ENCODE measurements around the gene LSAMP. TPM values are rescaled to one million over a fixed set of nuclear protein-coding genes. Genes with fewer than 3 reads are reported as not detected.

The LSAMP gene
- total RNA-seq, 1 experiment from 2014 or later = 0.15 TPM

GRCh38 chr3:116432795-116433194 lies 12.5 kb downstream of the LSAMP start:
- no peaks in the 10 kb centered on the region for H3K27me3 ChIP-seq (ENCODE audit: low read length)
- no peaks in the 10 kb centered on the region for H3F3A ChIP-seq (ENCODE audit: low read length, unreplicated experiment)
- ChIA-PET POLR2A (ENCODE audit: unreplicated experiment) (no interaction called here), CTCF (no interaction called here)
- H3K9me2 ChIP-seq (replicated peaks; ENCODE audit: low read length) = no peaks in the 10 kb centered on the region
- H3K4me3 ChIP-seq (ENCODE audit: low read length) = no peak overlapping the region
- DNase-seq (no peak), ATAC-seq (no peak)
- no TSS peak for BruUV-seq (replicated peaks)
- H3K4me2 ChIP-seq (ENCODE audit: low read length) = no peak overlapping the region
- no peaks in the 10 kb centered on the region for H3K4me1 ChIP-seq (ENCODE audit: insufficient read depth, low read length)
- no peaks in the 10 kb centered on the region for H3K36me3 ChIP-seq (ENCODE audit: low read depth, low read length)
- no peak for TF ChIP-seq CTCF (conservative IDR thresholded peaks at IDR 0.05; ENCODE audit: low read depth, low read length)
- TF ChIP-seq EZH2phosphoT487 (IDR thresholded peaks at IDR 0.05; ENCODE audit: borderline replicate concordance, low read length) = no peak
- TF ChIP-seq EZH2 (IDR thresholded peaks at IDR 0.05; ENCODE audit: low read length, unreplicated experiment) = no peak
- H3K9ac ChIP-seq (ENCODE audit: low read length) = no peak overlapping the region
- H3K9me3 ChIP-seq (ENCODE audit: low read length) = no peaks in the 10 kb centered on the region
- intact Hi-C loops (cut with micrococcal nuclease) = no loop called here
- no peak overlapping the region for H3K27ac ChIP-seq (ENCODE audit: low read length)
- H4K20me1 ChIP-seq (ENCODE audit: low read length) = no peaks in the 10 kb centered on the region
- H2AFZ ChIP-seq (ENCODE audit: low read length) = no peak overlapping the region
- no peaks in the 10 kb centered on the region for H3K79me2 ChIP-seq (ENCODE audit: low read length)

- ATAC-seq = no peak
- no TSS peak for BruUV-seq (replicated peaks)
- TF ChIP-seq EZH2 (IDR thresholded peaks at IDR 0.05; ENCODE audit: low read length, unreplicated experiment) (no peak), EZH2phosphoT487 (IDR thresholded peaks at IDR 0.05; ENCODE audit: borderline replicate concordance, low read length) (no peak), CTCF (conservative IDR thresholded peaks at IDR 0.05; ENCODE audit: low read depth, low read length) (no peak)
- no peaks in the 10 kb centered on the region for H3F3A ChIP-seq (ENCODE audit: low read length, unreplicated experiment)
- CTCF ChIA-PET = no interaction called here
- H3K9me3 ChIP-seq (ENCODE audit: low read length) = no peaks in the 10 kb centered on the region
- H4K20me1 ChIP-seq (ENCODE audit: low read length) = no peaks in the 10 kb centered on the region
- no peaks in the 10 kb centered on the region for H3K27me3 ChIP-seq (ENCODE audit: low read length)
- H3K9me2 ChIP-seq (replicated peaks; ENCODE audit: low read length) = no peaks in the 10 kb centered on the region
- H3K79me2 ChIP-seq (ENCODE audit: low read length) = no peaks in the 10 kb centered on the region
- H3K27ac ChIP-seq (ENCODE audit: low read length) = no peak overlapping the region
- POLR2A ChIA-PET (ENCODE audit: unreplicated experiment) = no interaction called here
- H3K4me2 ChIP-seq (ENCODE audit: low read length) = no peak overlapping the region
- no peak overlapping the region for H3K9ac ChIP-seq (ENCODE audit: low read length)
- H3K4me1 ChIP-seq (ENCODE audit: insufficient read depth, low read length) = no peaks in the 10 kb centered on the region
- intact Hi-C loops (cut with micrococcal nuclease) = no loop called here
- no peak for DNase-seq
- H3K36me3 ChIP-seq (ENCODE audit: low read depth, low read length) = no peaks in the 10 kb centered on the region
- H3K4me3 ChIP-seq (ENCODE audit: low read length) = no peak overlapping the region
- no peak overlapping the region for H2AFZ ChIP-seq (ENCODE audit: low read length)
These were observed 15.6 kb downstream of the LSAMP start for GRCh38 chr3:116429479-116430269.

GRCh38 chr3:116426036-116426435 lies 19.3 kb downstream of the LSAMP start:
- CTCF ChIA-PET = no interaction called here
- Histone ChIP-seq H3K79me2 (ENCODE audit: low read length) (no peaks in the 10 kb centered on the region), H3K27me3 (ENCODE audit: low read length) (no peaks in the 10 kb centered on the region), H3K36me3 (ENCODE audit: low read depth, low read length) (no peaks in the 10 kb centered on the region), H2AFZ (ENCODE audit: low read length) (no peak overlapping the region), H3K9me3 (ENCODE audit: low read length) (no peaks in the 10 kb centered on the region; the same call in 1 of the 2 replicates), H3K9ac (ENCODE audit: low read length) (no peak overlapping the region), H3F3A (ENCODE audit: low read length, unreplicated experiment) (no peaks in the 10 kb centered on the region), H3K4me3 (ENCODE audit: low read length) (no peak overlapping the region), H3K9me2 (replicated peaks; ENCODE audit: low read length) (no peaks in the 10 kb centered on the region), H3K4me2 (ENCODE audit: low read length) (no peak overlapping the region), H3K4me1 (ENCODE audit: insufficient read depth, low read length) (no peaks in the 10 kb centered on the region), H4K20me1 (ENCODE audit: low read length) (no peaks in the 10 kb centered on the region), H3K27ac (ENCODE audit: low read length) (no peak overlapping the region)
- TF ChIP-seq EZH2phosphoT487 (IDR thresholded peaks at IDR 0.05; ENCODE audit: borderline replicate concordance, low read length) (no peak), CTCF (conservative IDR thresholded peaks at IDR 0.05; ENCODE audit: low read depth, low read length) (no peak), EZH2 (IDR thresholded peaks at IDR 0.05; ENCODE audit: low read length, unreplicated experiment) (no peak)
- POLR2A ChIA-PET (ENCODE audit: unreplicated experiment) = no interaction called here
- DNase-seq = no peak
- ATAC-seq = no peak
- intact Hi-C loops (cut with micrococcal nuclease) = no loop called here
- BruUV-seq (replicated peaks) = no TSS peak

All from PC-3 (cell line).